GM19351 (cell line): ENCODE measurements around the gene ZNF219.
"Not testable (repeated sequence)": the region's sequence is repeated elsewhere in the genome, so short reads cannot be mapped to it uniquely, and the experiment has no call there.

Experiments
- ATAC-seq: cut with Tn5 transposase; IDR thresholded peaks from one replicate; pipeline ENCODE4 v1.9.1; 2021; ENCODE audit warnings: mild to moderate bottlenecking, moderate library complexity; ENCODE audit not compliant: unreplicated experiment

ZNF219 gene

GRCh38 chr14:21049271-21049673 lies 49.2 kb downstream of the ZNF219 start:
- ATAC-seq, result no peak

GRCh38 chr14:21048638-21049037 lies 49.8 kb downstream of the ZNF219 start:
- ATAC-seq, result no peak

GRCh38 chr14:21047378-21047781 lies 51.1 kb downstream of the ZNF219 start:
- no peak for ATAC-seq

GRCh38 chr14:21043974-21044618 lies 54.4 kb downstream of the ZNF219 start:
- no peak for ATAC-seq

- no peak for ATAC-seq
These were observed 55.0 kb downstream of the ZNF219 start for GRCh38 chr14:21043387-21043973.

GRCh38 chr14:21042918-21043317 lies 55.5 kb downstream of the ZNF219 start:
- ATAC-seq, result no peak

- no peak for ATAC-seq
These were observed 56.6 kb downstream of the ZNF219 start, which contains the start of gene RNASE7 for GRCh38 chr14:21041676-21042433. TSS of gene RNASE7 (plus strand) at chr14:21042362. CDS start at chr14:21042993, 631 bp downstream.

- not testable (repeated sequence) for ATAC-seq
These were observed 57.5 kb downstream of the ZNF219 start for GRCh38 chr14:21040941-21041340.

- ATAC-seq, result no peak
These were observed 58.0 kb downstream of the ZNF219 start for GRCh38 chr14:21040370-21040925.
